ENCODE results near the gene PPP3CA.

The PPP3CA gene

DNA sequence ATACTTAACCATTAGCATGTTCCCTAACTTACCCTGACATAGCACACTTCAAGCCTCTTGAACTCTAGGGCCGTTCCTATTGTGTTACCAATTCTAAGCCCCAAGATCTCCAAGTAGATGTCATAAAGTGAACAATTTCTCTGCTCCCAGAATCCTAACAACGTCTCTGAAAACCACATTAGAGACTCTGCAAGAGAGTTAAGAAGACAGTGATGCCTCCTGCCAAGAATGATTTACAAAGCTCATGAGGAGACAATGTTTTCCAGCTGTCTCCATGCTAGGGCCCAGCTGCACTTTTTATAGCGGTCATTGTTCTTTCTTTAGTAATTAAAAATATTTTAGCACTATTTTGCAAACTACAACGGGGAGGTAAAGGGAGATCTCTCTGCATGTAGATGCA is 358.4 kb downstream of the PPP3CA start:
- Histone ChIP-seq H3K4me3 (ENCODE audit: low read depth, low read length) (no peak overlapping the region), H3K4me2 (ENCODE audit: low read length) (no peak overlapping the region)
- TF ChIP-seq, protein P1, sequence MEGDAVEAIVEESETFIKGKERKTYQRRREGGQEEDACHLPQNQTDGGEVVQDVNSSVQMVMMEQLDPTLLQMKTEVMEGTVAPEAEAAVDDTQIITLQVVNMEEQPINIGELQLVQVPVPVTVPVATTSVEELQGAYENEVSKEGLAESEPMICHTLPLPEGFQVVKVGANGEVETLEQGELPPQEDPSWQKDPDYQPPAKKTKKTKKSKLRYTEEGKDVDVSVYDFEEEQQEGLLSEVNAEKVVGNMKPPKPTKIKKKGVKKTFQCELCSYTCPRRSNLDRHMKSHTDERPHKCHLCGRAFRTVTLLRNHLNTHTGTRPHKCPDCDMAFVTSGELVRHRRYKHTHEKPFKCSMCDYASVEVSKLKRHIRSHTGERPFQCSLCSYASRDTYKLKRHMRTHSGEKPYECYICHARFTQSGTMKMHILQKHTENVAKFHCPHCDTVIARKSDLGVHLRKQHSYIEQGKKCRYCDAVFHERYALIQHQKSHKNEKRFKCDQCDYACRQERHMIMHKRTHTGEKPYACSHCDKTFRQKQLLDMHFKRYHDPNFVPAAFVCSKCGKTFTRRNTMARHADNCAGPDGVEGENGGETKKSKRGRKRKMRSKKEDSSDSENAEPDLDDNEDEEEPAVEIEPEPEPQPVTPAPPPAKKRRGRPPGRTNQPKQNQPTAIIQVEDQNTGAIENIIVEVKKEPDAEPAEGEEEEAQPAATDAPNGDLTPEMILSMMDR (IDR thresholded peaks at IDR 0.05): no peak

DNA sequence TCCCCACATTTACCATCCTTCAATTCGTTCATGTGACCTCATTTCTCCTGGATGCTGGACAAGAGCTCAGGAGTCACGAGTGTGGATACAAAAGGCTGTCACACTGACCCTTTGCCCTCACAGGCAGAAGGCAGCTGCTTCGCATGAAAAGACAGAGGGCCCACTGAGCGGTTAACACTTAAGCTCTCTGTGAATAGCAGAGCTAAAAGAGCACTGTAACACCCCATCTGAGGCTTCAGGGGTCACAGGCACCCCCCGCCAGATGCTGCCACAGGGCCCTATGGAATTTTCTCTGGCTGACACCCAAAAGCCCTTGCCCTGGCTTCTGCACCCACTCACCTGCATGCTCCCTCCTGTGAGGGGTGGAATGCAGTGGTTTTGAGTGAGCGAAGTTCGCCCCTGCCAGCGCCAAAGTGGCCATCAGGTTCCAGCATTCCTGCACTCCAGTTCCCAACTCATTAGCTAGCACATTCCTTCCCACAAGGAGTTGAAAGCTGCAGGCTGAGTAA is 360.9 kb downstream of the PPP3CA start:
- Histone ChIP-seq H3K4me2 (ENCODE audit: low read length) (no peak overlapping the region), H3K79me2 (no peaks in the 10 kb centered on the region), H3K36me3 (ENCODE audit: control insufficient read depth, insufficient read depth, low read length) (no peaks in the 10 kb centered on the region), H3K27me3 (ENCODE audit: control insufficient read depth, insufficient read depth, low read length) (no peaks in the 10 kb centered on the region), H3K9ac (no peak overlapping the region), H3K4me1 (no peaks in the 10 kb centered on the region), H2AFZ (no peak overlapping the region), H3K27ac (no peak overlapping the region), H3K4me3 (ENCODE audit: low read depth, low read length) (no peak overlapping the region), H3K9me3 (ENCODE audit: control insufficient read depth, low read length) (no peaks in the 10 kb centered on the region)
- TF ChIP-seq, protein P1 (IDR thresholded peaks at IDR 0.05): no peak

More for the DNA sequence above, 358.4 kb downstream of the PPP3CA start:
- Histone ChIP-seq H3K4me1 (no peaks in the 10 kb centered on the region), H2AFZ (no peak overlapping the region), H3K79me2 (no peaks in the 10 kb centered on the region), H3K36me3 (ENCODE audit: control insufficient read depth, insufficient read depth, low read length) (no peaks in the 10 kb centered on the region), H3K9me3 (ENCODE audit: control insufficient read depth, low read length) (no peaks in the 10 kb centered on the region), H3K9ac (no peak overlapping the region), H3K27ac (no peak overlapping the region), H3K27me3 (ENCODE audit: control insufficient read depth, insufficient read depth, low read length) (no peaks in the 10 kb centered on the region)

DNA sequence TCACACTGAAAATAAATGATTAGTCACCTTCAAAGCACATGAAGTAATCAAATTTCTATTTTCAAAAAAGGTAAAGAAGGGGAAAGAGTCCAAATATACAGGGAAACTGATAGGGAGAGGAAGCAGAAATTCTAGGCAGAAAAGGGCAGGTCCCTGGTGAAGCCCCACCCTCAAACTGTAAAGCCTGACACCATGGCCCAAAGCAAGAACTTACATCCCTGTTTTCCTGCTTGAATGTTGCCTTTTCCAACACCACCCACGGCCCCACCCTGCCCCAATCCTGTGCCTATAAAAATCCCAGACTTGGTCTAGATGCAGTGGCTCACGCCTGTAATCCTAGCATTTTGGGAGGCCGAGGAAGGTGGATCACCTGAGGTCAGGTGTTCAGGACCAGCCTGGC is 361.8 kb downstream of the PPP3CA start:
- Histone ChIP-seq H3K27me3 (ENCODE audit: control insufficient read depth, insufficient read depth, low read length) (no peaks in the 10 kb centered on the region), H3K9ac (no peak overlapping the region), H3K79me2 (no peaks in the 10 kb centered on the region), H3K36me3 (ENCODE audit: control insufficient read depth, insufficient read depth, low read length) (no peaks in the 10 kb centered on the region), H3K9me3 (ENCODE audit: control insufficient read depth, low read length) (no peaks in the 10 kb centered on the region), H2AFZ (no peak overlapping the region), H3K4me3 (ENCODE audit: low read depth, low read length) (no peak overlapping the region), H3K4me2 (ENCODE audit: low read length) (no peak overlapping the region), H3K27ac (no peak overlapping the region), H3K4me1 (no peaks in the 10 kb centered on the region)
- TF ChIP-seq, protein P1 (IDR thresholded peaks at IDR 0.05): no peak

DNA sequence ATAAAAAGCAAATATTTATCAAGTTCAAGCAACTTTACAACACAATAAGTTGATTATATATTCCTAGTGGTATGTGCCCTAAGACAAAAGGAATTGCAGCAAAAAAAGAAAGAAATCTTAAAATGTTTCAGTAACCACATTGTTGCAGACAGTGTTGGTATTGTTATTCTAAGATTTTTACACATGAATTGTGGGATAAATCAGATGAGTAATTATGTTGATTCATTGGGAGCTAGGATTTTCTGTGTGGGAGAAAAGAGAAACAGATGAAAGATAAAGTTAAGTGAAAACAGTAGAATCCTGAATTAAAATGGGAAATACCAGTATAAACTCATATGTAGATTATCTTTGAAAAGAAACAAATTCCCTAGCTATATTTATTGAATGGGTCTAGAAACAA is 362.4 kb downstream of the PPP3CA start:
- Histone ChIP-seq H3K4me2 (ENCODE audit: low read length) (no peak overlapping the region), H3K79me2 (no peaks in the 10 kb centered on the region), H3K4me1 (no peaks in the 10 kb centered on the region), H3K4me3 (ENCODE audit: low read depth, low read length) (no peak overlapping the region), H3K27me3 (ENCODE audit: control insufficient read depth, insufficient read depth, low read length) (no peaks in the 10 kb centered on the region), H3K9ac (no peak overlapping the region), H2AFZ (no peak overlapping the region), H3K36me3 (ENCODE audit: control insufficient read depth, insufficient read depth, low read length) (no peaks in the 10 kb centered on the region), H3K9me3 (ENCODE audit: control insufficient read depth, low read length) (no peaks in the 10 kb centered on the region), H3K27ac (no peak overlapping the region)
- TF ChIP-seq, protein P1 (IDR thresholded peaks at IDR 0.05): no peak

DNA sequence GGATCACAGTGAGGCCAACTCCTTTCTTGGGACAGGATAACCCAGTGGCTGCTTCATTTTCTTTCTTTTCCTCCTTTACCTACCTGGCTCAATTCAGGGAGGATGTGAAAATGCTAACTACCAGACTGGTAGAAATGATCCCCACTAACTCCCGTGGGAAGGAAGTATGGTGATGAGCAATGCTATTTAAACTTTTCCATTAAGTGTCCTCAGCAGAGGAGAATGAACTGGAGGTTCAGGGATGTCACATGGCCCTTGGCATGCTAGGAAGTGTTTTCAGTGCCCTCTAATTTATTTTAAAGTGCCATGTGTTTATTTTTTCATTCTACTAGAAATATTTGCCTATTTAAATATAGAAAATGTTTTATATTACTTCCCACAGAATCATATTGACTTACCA is 363.9 kb downstream of the PPP3CA start:
- H3K9me3 ChIP-seq (ENCODE audit: control insufficient read depth, low read length): no peaks in the 10 kb centered on the region
- H3K4me1 ChIP-seq: no peaks in the 10 kb centered on the region
- H3K36me3 ChIP-seq (ENCODE audit: control insufficient read depth, insufficient read depth, low read length): no peaks in the 10 kb centered on the region
- H3K9ac ChIP-seq: no peak overlapping the region
- no peak overlapping the region for H3K4me3 ChIP-seq (ENCODE audit: low read depth, low read length)
- TF ChIP-seq, protein P1 (IDR thresholded peaks at IDR 0.05): no peak
- no peaks in the 10 kb centered on the region for H3K27me3 ChIP-seq (ENCODE audit: control insufficient read depth, insufficient read depth, low read length)
- no peak overlapping the region for H3K4me2 ChIP-seq (ENCODE audit: low read length)
- H3K27ac ChIP-seq: no peak overlapping the region
- H3K79me2 ChIP-seq: no peaks in the 10 kb centered on the region
- H2AFZ ChIP-seq: no peak overlapping the region
